GM18526 (cell line): ENCODE data around the gene PDLIM7.

ENCODE experiments used
- POLR2A ChIP-seq: IDR thresholded peaks from 3 replicates; pipeline ENCODE4 v1.6.1; 2011; ENCODE audit not compliant: insufficient read length; ENCODE audit errors: extremely low read depth

The PDLIM7 gene

DNA sequence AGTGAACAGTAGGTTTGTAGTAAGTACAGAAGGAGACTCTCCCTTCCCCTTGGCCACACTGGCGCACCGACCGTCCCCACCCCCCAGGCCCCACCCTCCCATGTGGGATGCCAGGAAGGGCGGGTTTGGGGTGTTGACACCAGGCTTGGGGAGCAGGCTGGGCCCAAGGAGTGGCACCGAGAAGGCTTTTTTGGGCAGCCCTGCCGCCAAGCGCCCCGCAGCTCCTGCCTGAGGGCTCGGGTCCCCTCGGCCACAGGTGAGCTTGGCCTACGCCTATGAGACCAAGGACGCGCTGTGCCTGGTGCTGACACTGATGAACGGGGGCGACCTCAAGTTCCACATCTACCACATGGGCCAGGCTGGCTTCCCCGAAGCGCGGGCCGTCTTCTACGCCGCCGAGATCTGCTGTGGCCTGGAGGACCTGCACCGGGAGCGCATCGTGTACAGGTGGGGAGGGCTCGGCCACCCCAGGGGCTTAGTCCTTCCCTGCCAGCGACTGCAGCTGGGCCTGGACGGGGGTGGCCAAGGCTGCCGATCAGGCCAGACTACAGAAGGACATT is 63.7 kb downstream of the PDLIM7 start:
- TF ChIP-seq POLR2A = peak; percentile 16
